HG03280 (cell line): Measurements from ENCODE around the gene SLC66A3.
A peak's percentile ranks its signal among the peaks of the same experiment; 100 is the strongest.
"Not testable (repeated sequence)": the region's sequence is repeated elsewhere in the genome, so short reads cannot be mapped to it uniquely, and the experiment has no call there.

Experiments
- ATAC-seq: cut with Tn5 transposase; IDR thresholded peaks from one replicate; pipeline ENCODE4 v1.9.1; 2021; ENCODE audit warnings: mild to moderate bottlenecking, moderate library complexity; ENCODE audit not compliant: unreplicated experiment

SLC66A3 gene

DNA sequence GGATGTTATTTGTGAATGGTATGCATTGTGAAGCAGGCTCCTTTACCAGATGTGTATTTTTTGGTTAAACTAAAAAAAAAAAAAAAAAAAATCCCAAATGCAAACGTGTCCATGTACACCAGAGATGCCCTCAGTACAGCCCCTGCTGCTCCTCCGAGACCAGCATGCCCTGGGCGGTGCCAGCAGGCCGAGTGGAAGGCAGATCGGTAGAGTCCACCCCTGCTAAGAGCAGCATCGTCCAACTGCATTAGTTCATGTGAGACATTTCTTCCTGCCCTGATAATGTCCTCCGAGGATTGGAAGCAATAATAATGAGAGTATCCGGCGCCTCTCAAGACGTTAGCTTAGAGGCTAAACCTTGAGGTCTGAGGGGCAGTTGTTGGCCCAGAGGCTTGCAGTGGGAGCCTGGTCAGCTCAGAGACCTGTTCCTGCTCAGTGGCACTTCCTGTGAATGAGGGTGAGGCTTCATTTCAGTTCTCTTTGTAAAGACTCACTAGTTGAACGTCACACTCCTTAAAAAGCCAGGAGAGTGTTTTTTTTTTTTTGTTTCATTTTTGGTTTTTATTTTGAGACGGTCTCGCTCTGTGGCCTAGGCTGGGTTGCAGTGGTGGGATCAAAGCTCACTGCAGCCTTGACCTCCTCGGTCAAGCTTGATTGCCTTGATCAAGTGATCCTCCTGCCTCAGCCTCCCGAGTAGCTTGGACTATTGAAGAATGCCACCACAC is 5.6 kb downstream of the SLC66A3 start:
- peak; percentile 59 for ATAC-seq

DNA sequence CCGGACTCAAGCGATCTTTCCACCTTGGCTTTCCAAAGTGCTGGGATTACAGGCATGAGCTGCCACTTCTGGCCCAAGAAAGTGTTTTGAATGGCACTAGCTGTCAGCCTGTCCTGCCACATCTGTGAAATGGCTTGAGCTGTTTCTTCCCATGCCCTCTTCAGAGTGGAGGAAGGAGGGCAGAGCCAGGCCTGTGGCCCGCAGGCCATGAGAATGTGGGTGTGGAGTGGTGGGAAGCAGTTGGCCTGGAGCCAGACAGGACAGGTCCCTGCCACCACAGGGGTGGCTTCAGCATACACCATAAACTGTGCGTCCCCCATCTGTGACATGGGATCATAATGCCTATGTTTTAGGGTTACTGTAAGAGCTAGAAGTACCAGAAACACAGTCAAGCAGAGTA is 6.5 kb downstream of the SLC66A3 start:
- ATAC-seq: no peak

DNA sequence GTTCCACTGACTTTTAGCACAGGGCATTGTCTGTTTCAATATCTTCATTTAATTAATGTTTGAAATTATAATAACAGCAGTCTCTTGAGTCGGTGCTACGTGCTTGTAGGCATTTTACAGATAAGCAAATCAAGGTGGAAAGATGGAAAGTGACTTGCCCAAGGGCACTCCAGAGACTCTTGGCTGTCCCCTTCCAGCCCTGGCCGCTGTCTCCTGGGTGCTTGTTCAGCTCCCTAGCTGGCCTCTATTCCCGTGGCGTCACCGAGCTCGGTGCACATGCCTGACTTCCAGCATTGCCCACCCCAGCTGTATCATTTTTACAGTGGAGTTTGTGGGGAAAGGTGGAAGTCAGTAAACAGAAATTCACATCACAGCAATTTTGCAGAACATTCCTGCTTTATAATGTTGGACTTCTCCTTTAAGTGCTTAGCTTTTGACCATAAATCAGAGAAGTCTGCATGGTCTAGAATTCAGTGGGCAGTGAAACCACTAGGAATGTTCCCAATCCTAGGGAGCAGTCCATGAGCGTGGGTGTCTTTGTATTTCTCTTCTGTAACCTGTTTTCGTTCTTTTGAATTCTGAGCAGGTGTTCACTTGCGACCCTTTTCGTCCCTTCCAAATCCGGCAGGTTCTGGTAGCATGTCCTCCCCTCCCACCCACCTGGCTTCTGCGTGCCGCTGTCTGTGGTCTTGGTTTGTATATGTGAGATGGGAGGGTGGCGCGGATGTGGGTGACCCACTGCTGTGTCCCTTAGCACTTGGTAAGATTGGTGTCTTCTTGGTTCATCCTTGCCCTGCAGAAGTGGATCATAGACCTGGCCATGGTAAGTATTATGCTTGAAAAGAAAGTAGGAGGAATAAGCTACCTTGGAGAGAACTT is 8.4 kb downstream of the SLC66A3 start:
- no peak for ATAC-seq

DNA sequence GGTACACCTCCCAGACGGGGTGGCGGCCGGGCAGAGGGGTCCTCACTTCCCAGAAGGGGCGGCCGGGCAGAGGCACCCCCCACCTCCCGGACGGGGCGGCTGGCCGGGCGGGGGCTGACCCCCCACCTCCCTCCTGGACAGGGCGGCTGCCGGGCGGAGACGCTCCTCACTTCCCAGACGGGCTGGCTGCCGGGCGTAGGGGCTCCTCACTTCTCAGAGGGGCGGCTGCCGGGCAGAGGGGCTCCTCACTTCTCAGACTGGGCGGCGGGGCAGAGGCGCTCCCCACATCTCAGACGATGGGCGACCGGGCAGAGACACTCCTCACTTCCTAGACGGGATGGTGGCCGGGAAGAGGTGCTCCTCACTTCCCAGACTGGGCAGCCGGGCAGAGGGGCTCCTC is 9.8 kb downstream of the SLC66A3 start:
- ATAC-seq: not testable (repeated sequence)

DNA sequence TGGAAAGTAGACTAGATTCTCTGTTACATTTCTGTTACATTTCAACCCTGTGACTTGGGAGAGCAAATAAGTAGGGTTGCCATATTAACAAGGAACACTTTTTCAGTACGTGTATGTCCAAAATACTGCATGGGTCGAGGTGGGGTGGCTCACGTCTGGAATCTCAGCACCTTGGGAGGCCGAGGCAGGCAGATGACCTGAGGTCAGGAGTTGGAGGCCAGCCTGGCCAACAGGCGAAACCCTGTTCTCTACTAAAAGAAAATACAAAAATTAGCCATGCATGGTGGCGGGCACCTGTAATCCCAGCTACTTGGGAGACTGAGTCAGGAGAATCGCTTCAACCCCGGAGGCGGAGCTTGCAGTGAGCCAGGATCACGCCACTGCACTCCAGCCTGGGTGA is 11.2 kb downstream of the SLC66A3 start:
- no peak for ATAC-seq

DNA sequence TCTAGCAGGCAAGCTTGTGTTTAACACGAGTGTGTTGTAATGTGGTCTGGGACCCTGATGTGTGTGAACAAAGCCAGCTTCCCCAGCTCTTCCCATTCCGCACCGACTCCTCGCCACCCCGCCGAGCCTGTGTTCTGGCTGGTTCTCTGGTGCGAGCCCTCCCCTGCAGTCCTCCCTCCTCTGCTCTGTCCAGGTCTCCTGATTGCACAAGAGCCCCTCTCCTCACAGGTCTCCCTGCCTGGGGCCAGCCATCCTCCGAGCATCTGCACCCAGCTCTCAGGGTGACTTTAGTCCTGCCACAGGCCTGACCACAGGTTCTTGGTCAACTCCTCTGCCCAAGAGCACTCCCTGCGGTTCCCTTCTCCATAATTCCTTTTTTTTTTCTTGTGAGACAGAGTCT is 13.2 kb downstream of the SLC66A3 start:
- ATAC-seq: no peak

DNA sequence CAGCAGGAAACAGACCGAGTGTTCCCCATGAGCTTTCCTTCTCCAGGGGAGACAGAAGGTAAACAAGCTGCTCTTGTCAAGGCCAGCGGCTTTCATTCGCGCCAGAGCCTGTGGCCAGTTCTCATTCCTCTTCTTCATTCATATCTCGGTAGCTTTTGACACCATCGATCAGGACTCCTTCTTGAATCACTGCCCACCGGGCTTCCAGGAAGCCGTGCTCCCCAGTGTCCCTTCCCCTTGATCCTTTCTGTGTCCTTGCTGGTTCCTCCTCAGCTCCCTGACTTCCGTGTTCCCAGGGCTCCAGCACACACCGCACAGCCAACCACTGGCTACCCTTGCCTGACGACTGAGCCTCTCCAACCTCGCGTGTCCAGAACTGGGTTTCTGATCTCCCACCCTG is 14.1 kb downstream of the SLC66A3 start:
- no peak for ATAC-seq

DNA sequence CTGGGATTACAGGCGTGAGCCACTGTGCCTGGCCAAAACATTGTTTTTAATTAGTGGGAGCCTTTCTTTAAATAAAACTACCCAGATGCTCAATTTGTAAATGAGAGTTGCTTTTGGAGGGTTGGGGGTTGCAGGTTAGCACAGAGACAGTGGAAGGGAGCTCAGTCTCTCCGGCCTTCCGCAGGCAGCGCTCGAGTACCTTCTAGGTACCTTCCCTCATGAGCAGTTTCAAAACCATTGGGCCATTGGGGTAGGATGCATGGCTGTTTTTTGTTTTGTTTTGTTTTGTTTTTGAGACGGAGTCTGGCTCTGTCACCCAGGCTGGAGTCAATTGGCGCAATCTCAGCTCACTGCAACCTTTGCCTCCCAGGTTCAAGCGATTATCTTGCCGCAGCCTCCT is 19.0 kb downstream of the SLC66A3 start:
- no peak for ATAC-seq

DNA sequence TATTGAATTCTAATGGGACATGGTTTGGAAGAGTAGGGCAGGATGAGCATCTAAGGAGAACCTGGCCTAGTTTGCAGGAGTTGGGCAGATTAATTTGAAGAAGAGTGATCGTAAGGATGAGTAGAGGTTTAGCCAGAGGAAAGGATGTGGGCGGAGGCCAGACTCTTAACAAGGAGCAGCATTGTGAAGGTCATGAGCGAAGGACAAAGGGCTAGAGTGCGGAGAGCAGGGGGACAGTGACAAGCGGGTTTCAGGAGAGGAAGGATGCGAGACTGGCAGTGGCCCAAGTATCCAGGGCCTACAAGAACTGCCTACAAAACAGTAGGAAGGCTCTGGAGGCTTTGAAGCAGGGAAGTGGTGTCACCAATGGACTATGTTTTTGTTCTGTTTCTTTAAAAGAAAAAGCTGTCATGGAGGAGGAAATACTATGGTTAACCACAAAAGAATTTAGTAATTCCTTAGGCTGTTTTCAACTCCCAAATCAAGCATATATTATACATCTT is 20.1 kb downstream of the SLC66A3 start:
- no peak for ATAC-seq

DNA sequence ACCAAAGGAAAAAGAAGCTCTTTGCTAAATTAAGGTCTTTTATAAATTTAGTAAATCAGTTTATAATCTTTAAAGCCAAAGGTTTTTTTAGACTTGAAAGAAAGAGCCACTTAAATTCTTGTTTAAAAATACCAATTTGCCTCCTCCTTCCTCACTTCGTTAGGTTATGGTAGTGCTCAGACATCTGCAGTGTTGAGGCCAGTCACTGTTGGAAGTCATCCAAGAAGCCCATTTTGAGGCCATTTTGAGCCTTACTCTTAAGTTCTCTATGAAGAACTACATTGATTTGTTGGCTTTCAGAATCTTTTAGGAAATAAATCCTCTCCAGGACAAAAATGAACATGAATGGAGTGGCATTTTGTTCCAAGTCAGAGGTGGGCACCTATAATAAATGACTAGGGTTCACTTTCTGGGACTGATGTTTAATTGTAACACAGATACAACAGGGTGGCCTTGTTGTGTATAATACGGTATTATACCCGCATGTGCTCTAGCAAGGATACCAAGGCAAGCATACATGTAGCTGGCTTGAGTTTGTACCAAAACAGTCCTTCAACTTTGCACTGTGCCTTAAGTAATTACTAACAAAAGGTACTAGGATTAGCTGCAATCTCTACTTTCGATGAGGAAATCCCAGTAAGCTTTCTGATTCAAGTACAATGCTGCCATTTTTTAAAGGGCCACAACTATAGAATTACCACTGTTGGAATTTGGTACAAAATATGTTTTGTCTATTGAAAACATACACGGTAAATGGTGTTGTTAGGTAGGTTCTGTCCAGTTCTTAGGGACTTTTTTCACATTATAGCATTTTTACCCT is 22.8 kb downstream of the SLC66A3 start:
- ATAC-seq: no peak

DNA sequence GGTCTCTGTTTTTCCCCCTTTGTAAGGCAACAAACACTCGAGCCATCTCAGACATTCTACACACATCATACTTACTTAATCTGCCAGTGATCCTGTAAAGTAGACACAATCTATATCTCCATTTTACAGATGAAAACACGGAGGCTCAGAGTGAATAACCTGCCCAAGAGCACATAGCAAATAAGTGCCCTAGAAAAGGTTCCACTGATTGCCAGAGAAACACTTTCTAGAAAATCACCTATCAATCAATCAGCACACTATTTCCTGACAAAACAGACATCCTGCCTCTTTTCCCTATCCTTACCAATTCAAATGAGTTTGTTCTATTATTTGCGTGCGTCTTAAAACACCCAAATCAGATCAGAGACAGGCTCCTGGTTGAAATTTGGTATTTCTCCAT is 23.9 kb downstream of the SLC66A3 start:
- no peak for ATAC-seq

DNA sequence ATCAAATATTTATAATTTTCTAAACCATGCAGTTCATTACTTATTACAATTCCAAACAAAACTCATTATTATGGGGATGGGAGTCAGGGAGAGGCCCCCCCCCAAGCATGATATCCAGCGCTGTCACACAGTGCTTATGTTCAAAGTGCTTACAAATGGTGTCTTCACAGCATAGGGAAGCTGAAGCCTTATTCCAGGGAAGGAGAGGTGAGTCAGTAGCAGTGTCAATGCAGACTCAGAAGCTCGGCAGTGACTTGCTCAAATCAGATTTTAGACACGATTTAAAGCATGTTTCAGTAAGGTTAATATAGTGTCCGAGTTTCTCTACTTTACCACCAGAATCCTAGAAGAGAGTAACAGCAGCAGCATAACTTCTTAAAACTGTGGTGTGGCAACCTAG is 24.6 kb downstream of the SLC66A3 start:
- no peak for ATAC-seq

DNA sequence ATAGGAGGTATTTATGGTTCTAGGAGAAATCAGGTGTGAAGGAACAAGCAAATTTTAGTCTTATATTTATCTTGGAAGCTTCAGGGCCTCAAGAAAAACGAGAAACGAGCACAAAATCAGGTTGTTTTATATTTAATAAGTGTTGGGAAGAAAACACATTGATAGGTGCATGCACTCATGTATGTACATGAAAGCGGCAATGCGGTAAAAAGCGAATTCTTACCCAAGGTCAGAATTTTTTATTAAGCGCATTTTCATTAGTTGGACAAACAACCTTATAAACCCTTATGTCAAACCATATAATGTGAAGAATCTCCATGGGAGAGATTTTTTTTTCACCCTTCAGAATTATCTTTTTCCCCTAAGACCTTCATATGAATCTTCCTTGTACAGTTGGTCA is 25.4 kb downstream of the SLC66A3 start:
- ATAC-seq: no peak

DNA sequence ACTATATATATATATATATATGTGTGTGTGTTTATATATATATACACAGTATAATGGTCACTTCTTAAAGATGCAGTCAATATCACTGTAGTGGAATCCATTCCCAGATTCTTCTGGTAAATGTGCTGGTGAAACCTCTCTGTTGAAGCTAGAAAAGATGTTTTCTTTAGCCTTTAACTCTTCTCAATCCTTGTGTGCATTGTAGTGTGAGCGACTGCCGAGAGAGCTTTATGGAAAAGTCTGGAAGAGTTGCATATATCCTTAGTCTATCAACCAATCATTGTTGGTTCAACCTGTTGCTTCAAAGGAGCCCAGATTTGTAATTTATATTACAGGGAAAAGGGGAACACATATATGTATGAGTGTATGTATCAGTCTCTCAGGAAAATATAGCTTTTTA is 27.7 kb downstream of the SLC66A3 start:
- ATAC-seq: no peak

DNA sequence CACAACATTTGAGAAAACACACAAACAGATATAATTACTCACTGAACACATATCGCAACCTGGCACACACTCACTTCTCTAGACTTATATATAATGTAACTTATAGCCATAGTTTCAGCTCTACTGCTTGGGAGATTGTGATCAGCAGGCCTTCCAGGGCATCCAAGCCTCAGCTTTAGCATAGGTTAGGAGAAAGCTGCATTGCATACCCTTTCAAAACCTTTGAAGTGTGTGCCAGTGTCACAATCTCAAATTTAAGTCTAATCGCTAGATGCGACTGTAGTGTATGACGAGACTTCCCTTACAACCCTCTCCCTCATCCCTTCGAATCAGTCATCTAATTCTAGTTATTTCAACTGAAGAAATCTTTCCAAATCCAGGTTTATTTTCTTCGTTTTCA is 30.9 kb downstream of the SLC66A3 start:
- no peak for ATAC-seq

DNA sequence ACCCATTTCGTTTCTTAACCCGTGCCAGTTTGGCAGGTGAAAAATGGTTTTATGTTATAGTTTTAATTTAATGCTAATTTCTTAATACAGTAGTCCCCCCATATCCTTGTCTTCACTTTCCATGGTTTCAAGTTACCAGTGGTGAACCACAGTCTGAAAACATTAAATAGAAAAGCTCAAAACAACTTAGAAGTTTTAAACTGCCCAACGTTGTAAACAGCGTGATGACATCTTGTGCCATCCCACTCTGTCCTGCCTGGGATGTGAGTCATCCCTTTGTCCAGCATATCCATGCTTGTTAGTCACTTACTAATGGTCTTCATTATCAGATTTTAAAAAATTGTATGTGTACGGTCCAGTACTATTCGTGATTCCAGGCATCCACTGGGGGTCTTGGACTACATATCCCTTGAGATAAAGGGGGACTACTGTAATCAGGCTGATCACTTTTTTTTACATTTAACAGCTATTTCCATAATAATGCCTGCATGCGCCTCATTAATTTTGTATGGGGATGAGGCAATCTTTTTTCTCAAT is 31.9 kb downstream of the SLC66A3 start:
- ATAC-seq: no peak

DNA sequence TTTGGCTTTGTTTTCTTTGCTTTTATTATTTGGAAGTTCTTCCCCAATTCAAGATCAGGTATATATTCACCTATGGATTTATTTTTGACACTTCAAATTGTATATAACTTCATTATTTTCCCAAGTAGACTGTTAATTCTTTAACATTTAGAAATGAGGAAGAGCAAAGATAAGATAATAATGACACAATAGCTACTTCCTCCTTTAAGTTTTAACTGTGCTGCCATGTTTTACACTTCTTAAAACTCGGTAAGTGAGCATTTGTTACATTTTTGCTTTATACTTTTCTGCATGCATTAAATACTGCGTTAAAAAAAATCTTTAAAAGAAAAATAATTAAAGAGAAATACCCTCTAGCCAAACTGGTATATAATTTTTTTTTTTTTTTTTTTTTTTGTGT is 32.5 kb downstream of the SLC66A3 start:
- ATAC-seq: no peak

DNA sequence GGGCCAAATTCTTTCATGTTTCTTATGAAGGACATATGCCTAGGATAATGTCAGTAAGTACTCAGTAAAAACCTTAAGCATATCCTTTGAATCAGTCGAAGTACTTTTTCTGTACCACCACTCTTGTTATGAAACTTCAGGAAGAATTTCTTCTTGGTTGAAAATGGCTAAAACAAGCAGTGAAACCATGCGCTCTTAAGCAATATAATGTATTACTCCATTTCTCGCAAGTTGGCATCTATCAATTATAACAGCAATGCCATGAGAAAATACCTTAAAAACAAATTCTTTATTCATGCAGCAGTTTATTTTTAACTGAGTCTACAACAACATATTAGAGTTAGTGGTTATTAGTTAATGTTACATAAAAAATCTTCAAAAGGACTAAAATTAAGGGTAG is 41.0 kb downstream of the SLC66A3 start:
- no peak for ATAC-seq

DNA sequence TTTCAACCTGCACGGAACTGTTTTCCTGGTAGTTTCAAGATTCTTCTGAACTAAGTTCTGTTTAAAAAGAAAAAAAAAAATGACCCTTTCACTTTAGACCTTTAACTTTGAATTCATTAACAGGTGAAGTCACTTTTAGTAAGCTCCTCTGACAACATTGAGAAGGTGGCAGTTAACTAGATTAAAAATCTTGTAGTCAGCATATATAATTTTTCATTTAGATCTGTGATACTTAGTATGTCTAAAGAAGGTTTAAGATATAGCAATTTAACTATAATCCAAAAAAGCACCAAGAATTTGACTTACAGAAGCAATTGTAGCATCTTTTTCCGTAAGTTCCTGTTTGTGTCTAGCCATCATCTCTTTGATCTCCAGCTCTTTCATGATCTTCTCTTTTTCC is 45.4 kb downstream of the SLC66A3 start:
- no peak for ATAC-seq

DNA sequence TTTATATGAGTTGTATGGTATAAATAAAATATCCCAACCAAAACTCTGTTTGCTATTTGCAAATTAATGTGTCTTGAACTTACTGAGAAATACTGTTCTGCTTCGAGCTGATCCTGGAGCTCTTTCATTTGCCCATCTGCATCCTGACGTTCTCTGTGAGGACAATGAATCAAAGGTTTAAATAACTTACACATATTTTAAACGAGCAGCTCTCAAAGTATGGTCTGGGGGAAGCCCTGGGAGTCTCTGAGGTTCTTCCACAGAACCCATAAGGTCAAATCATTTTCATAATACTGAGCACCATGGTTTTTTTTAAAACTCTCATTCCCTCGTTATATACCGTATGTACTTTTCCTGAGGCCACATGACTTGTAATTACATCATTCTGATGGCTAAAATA is 46.7 kb downstream of the SLC66A3 start:
- ATAC-seq: no peak

DNA sequence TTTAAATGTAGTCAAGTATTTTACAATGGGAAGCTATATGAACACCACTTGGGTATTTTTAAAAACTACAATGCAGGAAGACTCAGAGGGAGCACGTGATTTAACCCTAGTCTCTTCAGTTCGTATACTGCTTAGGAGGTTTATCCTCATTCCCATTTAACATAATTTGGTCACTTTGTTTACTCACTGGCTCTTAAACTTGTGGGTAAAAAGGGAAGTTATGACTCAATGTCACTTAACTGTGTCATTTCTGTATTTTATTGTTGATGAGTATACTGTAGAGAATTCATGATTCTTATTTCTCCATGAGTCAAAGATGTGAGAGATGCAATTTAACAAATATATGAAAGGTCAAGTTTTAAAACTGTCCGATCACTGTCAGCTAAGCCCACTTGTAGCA is 48.2 kb downstream of the SLC66A3 start:
- ATAC-seq: peak; percentile 70
